H1 (cell line): Measurements from ENCODE around the gene SLC35E1. TPM values are rescaled to one million over a fixed set of nuclear protein-coding genes. Genes with fewer than 3 reads are reported as not detected.

Experiments
- CTCF ChIA-PET: fragments of 300-600 bp; sonication (Branson Sonifier 250); formaldehyde crosslinking; loops from one replicate; lab custom pipeline; 2021; ENCODE audit not compliant: partially characterized antibody; lab: Charles Lee
- POLR2A ChIA-PET: fragments of 300-600 bp; sonication (Branson Sonifier 250); formaldehyde crosslinking; loops from one replicate; lab custom pipeline; 2021; ENCODE audit warnings: inconsistent platforms; ENCODE audit not compliant: partially characterized antibody; lab: Charles Lee
- DNase-seq, 2 experiments: peaks; one replicate each; pipeline versions ENCODE4 v3.0.0 to v3.0.0-alpha.2; 2010 to 2022; ENCODE audit warnings: low spot score in 2 of 2, low read depth in 1 of 2, mixed read lengths in 1 of 2
- FAIRE-seq: peaks from 2 replicates; lab custom pipeline; 2011; peaks lifted over from hg19 to GRCh38; lab: Jason Lieb, UNC
- H2AFZ ChIP-seq: 2 replicates; pipeline ENCODE4 v1.8.1; 2012; ENCODE audit warnings: low read length, inconsistent platforms
- H2AK5ac ChIP-seq: 2 replicates; pipeline ENCODE4 v1.6.1; 2013; ENCODE audit warnings: low read depth, low read length
- H2BK120ac ChIP-seq: replicated peaks from 2 replicates; pipeline ENCODE3; 2013; ENCODE audit warnings: low read depth, low read length, inconsistent platforms
- H2BK12ac ChIP-seq: 2 replicates; pipeline ENCODE4 v1.6.1; 2013; ENCODE audit warnings: low read depth, low read length
- H2BK15ac ChIP-seq: 2 replicates; pipeline ENCODE4 v1.6.1; 2013; ENCODE audit warnings: low read length
- H2BK20ac ChIP-seq: 2 replicates; pipeline ENCODE4 v1.6.1; 2013; ENCODE audit warnings: low read length
- H2BK5ac ChIP-seq: 2 replicates; pipeline ENCODE4 v1.6.1; 2013; ENCODE audit warnings: low read depth, low read length
- H3K14ac ChIP-seq: 2 replicates; pipeline ENCODE4 v1.6.1; 2013; ENCODE audit warnings: inconsistent platforms; ENCODE audit not compliant: insufficient read length
- H3K18ac ChIP-seq: 2 replicates; pipeline ENCODE4 v1.6.1; 2013; ENCODE audit warnings: low read length; ENCODE audit errors: extremely low read depth
- H3K23ac ChIP-seq: 2 replicates; pipeline ENCODE4 v1.6.1; 2013; ENCODE audit warnings: inconsistent platforms; ENCODE audit not compliant: insufficient read length
- H3K23me2 ChIP-seq: 2 replicates; pipeline ENCODE4 v1.6.1; 2013; ENCODE audit warnings: low read depth, low read length
- H3K27ac ChIP-seq: 2 replicates; pipeline ENCODE4 v1.6.1; 2011; ENCODE audit warnings: low read depth, low read length, inconsistent platforms
- H3K27me3 ChIP-seq, 4 experiments: replicated peaks in 1 of 4; 1 replicate in 1 of 4; 2 replicates in 3 of 4; pipeline versions ENCODE4 v1.6.1 to v1.8.1; 2011 to 2013; ENCODE audit warnings: low read length in 3 of 4, mild to moderate bottlenecking in 3 of 4, inconsistent platforms in 2 of 4, mixed read lengths in 2 of 4, moderate library complexity in 1 of 4; ENCODE audit not compliant: control insufficient read depth in 3 of 4, insufficient read depth in 3 of 4; ENCODE audit errors: extremely low read depth in 1 of 4
- H3K36me3 ChIP-seq, 4 experiments: 2 replicates each; pipeline versions ENCODE4 v1.6.1 to v1.8.1; 2011 to 2013; ENCODE audit warnings: mild to moderate bottlenecking in 4 of 4, low read length in 3 of 4, moderate library complexity in 2 of 4, control low read depth in 1 of 4, inconsistent platforms in 1 of 4; ENCODE audit not compliant: insufficient read depth in 4 of 4, control insufficient read depth in 2 of 4
- H3K4ac ChIP-seq: replicated peaks from 2 replicates; pipeline ENCODE3; 2013; ENCODE audit warnings: low read length, low read depth, mixed read lengths, inconsistent platforms; ENCODE audit not compliant: insufficient read length
- H3K4me1 ChIP-seq, 4 experiments: replicated peaks in 1 of 4; 1 replicate in 1 of 4; 2 replicates in 3 of 4; pipeline versions ENCODE4 v1.6.1 to v1.8.1; 2011 to 2013; ENCODE audit warnings: low read length in 3 of 4, inconsistent platforms in 2 of 4, mixed read lengths in 1 of 4; ENCODE audit not compliant: insufficient read depth in 4 of 4, control insufficient read depth in 3 of 4
- H3K4me2 ChIP-seq, 2 experiments: 2 replicates each; pipeline versions ENCODE4 v1.6.1 to v1.8.1; 2011 to 2013; ENCODE audit warnings: low read depth in 2 of 2, low read length in 2 of 2, control low read depth in 1 of 2, inconsistent platforms in 1 of 2, mild to moderate bottlenecking in 1 of 2; ENCODE audit not compliant: insufficient read depth in 1 of 2
- H3K4me3 ChIP-seq, 4 experiments: fragments of 200-600, 300-600 bp in 1 of 4; sonication (generic), shearing (Covaris generic), sonication (Bioruptor Twin) in 1 of 4; 2 replicates each; pipeline versions ENCODE4 v1.5.1 to v1.8.1; 2011 to 2016; ENCODE audit warnings: low read length in 4 of 4, low read depth in 3 of 4, control low read depth in 2 of 4, inconsistent platforms in 2 of 4, mild to moderate bottlenecking in 2 of 4, mixed read lengths in 1 of 4, moderate library complexity in 1 of 4; ENCODE audit not compliant: insufficient read depth in 2 of 4; ENCODE audit errors: extremely low read depth in 1 of 4
- H3K56ac ChIP-seq: replicated peaks from 2 replicates; pipeline ENCODE3; 2013; ENCODE audit warnings: low read depth, mild to moderate bottlenecking, mixed read lengths, low read length, inconsistent platforms; ENCODE audit not compliant: insufficient read length
- H3K79me1 ChIP-seq: 2 replicates; pipeline ENCODE4 v1.6.1; 2013; ENCODE audit warnings: low read depth, low read length, control low read depth
- H3K79me2 ChIP-seq, 2 experiments: 2 replicates each; pipeline versions ENCODE4 v1.6.1 to v1.8.1; 2012 to 2013; ENCODE audit warnings: low read length in 2 of 2, mild to moderate bottlenecking in 2 of 2, inconsistent platforms in 1 of 2; ENCODE audit not compliant: insufficient read depth in 2 of 2, control insufficient read depth in 1 of 2
- H3K9ac ChIP-seq, 4 experiments: replicated peaks in 1 of 4; 1 replicate in 1 of 4; 2 replicates in 3 of 4; pipeline versions ENCODE4 v1.6.1 to v1.8.1; 2011 to 2013; ENCODE audit warnings: low read depth in 3 of 4, low read length in 3 of 4, control low read depth in 2 of 4, mild to moderate bottlenecking in 2 of 4, moderate library complexity in 2 of 4, inconsistent platforms in 1 of 4; ENCODE audit errors: extremely low read depth in 1 of 4
- H3K9me3 ChIP-seq, 2 experiments: 2 replicates each; pipeline versions ENCODE4 v1.6.1 to v1.8.1; 2012 to 2013; ENCODE audit warnings: mild to moderate bottlenecking in 2 of 2, moderate library complexity in 2 of 2, control low read depth in 1 of 2, inconsistent platforms in 1 of 2, low read depth in 1 of 2, low read length in 1 of 2, mixed read lengths in 1 of 2; ENCODE audit not compliant: insufficient read depth in 2 of 2
- H4K20me1 ChIP-seq, 2 experiments: replicated peaks in 1 of 2; 2 replicates each; pipeline versions ENCODE3 to v1.8.1; 2011 to 2013; ENCODE audit warnings: inconsistent platforms in 2 of 2, low read length in 2 of 2, mild to moderate bottlenecking in 1 of 2; ENCODE audit not compliant: insufficient read depth in 2 of 2, control insufficient read depth in 1 of 2
- H4K5ac ChIP-seq: 2 replicates; pipeline ENCODE4 v1.6.1; 2013; ENCODE audit warnings: low read length, low read depth, mixed read lengths, inconsistent platforms; ENCODE audit not compliant: insufficient read length
- H4K8ac ChIP-seq: 2 replicates; pipeline ENCODE4 v1.8.0; 2013; ENCODE audit warnings: mild to moderate bottlenecking, moderate library complexity, low read length, inconsistent platforms; ENCODE audit not compliant: insufficient read depth; ENCODE audit errors: extremely low read depth
- H4K91ac ChIP-seq: replicated peaks from 2 replicates; pipeline ENCODE3; 2013; ENCODE audit warnings: low read length, mixed read lengths, inconsistent platforms; ENCODE audit not compliant: insufficient read length
- PHF8 ChIP-seq: fragments of 200-600 bp; sonication (generic); conservative IDR thresholded peaks from 2 replicates; pipeline ENCODE4 v1.7.1; 2012; ENCODE audit warnings: low read depth, mild to moderate bottlenecking, inconsistent platforms, low read length, moderate library complexity
- WGBS, 2 experiments: shearing (Covaris generic) in 1 of 2; methylation state at CpG; one replicate each; pipeline versions ENCODE4 v1.1.6 to v1.1.7; 2013 to 2015; ENCODE audit warnings: low lambda C conversion rate in 2 of 2, mixed read lengths in 2 of 2, inconsistent platforms in 1 of 2, low coverage in 1 of 2, missing lambda C conversion rate in 1 of 2; ENCODE audit not compliant: insufficient replicate concordance in 2 of 2, insufficient coverage in 1 of 2, insufficient read length in 1 of 2; ENCODE audit errors: extremely low coverage in 1 of 2, missing lambda C conversion rate in 1 of 2; 5-methylcytosine and 5-hydroxymethylcytosine counted together
- polyA plus RNA-seq, 7 experiments: library from polyadenylated mRNA; depleted of rRNA in 3 of 7; stranded (reverse) in 5 of 7; unstranded in 2 of 7; fragments of >200 nt in 5 of 7; fragments of 200-250 nt in 2 of 7; gene quantifications; 1 replicate in 5 of 7; 2 replicates in 1 of 7; 4 replicates in 1 of 7; pipeline versions ENCODE4 v1.2.1 to v1.2.3, GENCODE V29; 2011 to 2013; ENCODE audit warnings: missing spikeins in 2 of 7, mixed read lengths in 2 of 7
- total RNA-seq: library from RNA; stranded (reverse); fragmentation: NEBNext Ultra II Directional; extraction: Animal tissue kit (Norgen Biotek cat#: 25700); gene quantifications from 2 replicates; pipeline ENCODE4 v1.2.1, GENCODE V29; 2021

Gene SLC35E1
- total and polyA plus RNA-seq, 2 of the 8 experiments (the other 6 are each of a cell fraction or from before 2014, with no cell fraction given): 26.0 to 31.9 TPM

- no peak overlapping the region for H3K14ac ChIP-seq
- no peak overlapping the region for H3K18ac ChIP-seq
- no peak overlapping the region for H2AFZ ChIP-seq
- H4K5ac ChIP-seq: no peak overlapping the region
- no peak overlapping the region for H2BK20ac ChIP-seq
- peaks cover 53% of the 10 kb centered on the region for H3K79me1 ChIP-seq
- no peaks in the 10 kb centered on the region for H3K36me3 ChIP-seq
- H3K27ac ChIP-seq: no peak overlapping the region
- no peak overlapping the region for H3K9ac ChIP-seq
- peaks cover 30 to 46% of the 10 kb centered on the region in 2 experiments for H4K20me1 ChIP-seq
- H3K4me3 ChIP-seq: no peak overlapping the region
- H3K56ac ChIP-seq: no peak overlapping the region
- H3K9me3 ChIP-seq: no peaks in the 10 kb centered on the region
- H2BK12ac ChIP-seq: no peak overlapping the region
- no peaks in the 10 kb centered on the region for H3K27me3 ChIP-seq
- no peak for TF ChIP-seq PHF8
- ChIA-PET POLR2A (interaction anchor here (1.1 to 1.7 kb wide), 2 partner anchors 9 to 11 kb away, joined by 4 read pairs; no protein-coding TSS in a partner anchor), CTCF (interaction anchor here (0.7 to 3.4 kb wide), 6 partner anchors 24 to 106 kb away, joined by 3 to 12 read pairs (median 4); partner anchors contain the start of gene NWD1)
- H2BK120ac ChIP-seq: no peak overlapping the region
- no peak overlapping the region for H3K23ac ChIP-seq
- no peak for DNase-seq
- H2BK15ac ChIP-seq: no peak overlapping the region
- H3K23me2 ChIP-seq: no peaks in the 10 kb centered on the region
- H4K91ac ChIP-seq: no peak overlapping the region
- no peak for FAIRE-seq
- H2BK5ac ChIP-seq: no peak overlapping the region
- no peak overlapping the region for H3K4me2 ChIP-seq
- H3K79me2 ChIP-seq: peaks cover 14 to 93% of the 10 kb centered on the region in 2 experiments
- H4K8ac ChIP-seq: no peak overlapping the region
- peaks cover 0 to 4% (median 3%) of the 10 kb centered on the region in 4 experiments; a peak in 3 of 7 replicates for H3K4me1 ChIP-seq
- H3K4ac ChIP-seq: no peak overlapping the region
- WGBS, 2 experiments: 85% methylated on average over 2 of the region's 2 CpGs; no CpG with 5 or more reads in 1 of the 2 experiments
- H2AK5ac ChIP-seq: no peak overlapping the region
Observed at GRCh38 chr19:16613841-16614240, 41.6 kb upstream of the SLC35E1 start.
